HG02981 (cell line): ENCODE data around the gene PAK1.

Experiments
- ATAC-seq: cut with Tn5 transposase; IDR thresholded peaks from one replicate; pipeline ENCODE4 v1.9.1; 2021; ENCODE audit warnings: mild to moderate bottlenecking, moderate library complexity; ENCODE audit not compliant: unreplicated experiment

Gene PAK1

DNA sequence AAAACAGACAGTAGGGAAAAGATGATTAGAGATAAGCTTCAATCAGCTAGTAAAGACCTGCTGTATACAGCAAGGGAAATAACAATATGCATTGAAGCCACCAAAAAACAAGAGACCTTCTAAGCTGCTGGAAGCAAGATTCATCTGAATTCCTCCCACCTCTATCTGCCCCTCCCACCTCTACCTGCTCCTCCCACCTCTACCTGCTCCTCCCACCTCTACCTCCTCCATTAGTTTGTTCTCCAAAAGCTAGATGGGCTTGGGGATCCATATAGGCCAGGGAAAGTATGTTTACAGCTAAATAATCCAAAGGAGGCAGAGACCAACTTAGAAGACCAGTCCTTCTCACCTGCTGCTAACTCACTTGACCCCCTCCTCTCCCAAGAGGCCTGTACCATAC is 33.2 kb downstream of the PAK1 start:
- ATAC-seq, result no peak

GRCh38 chr11:77438487-77438886 is 35.4 kb downstream of the PAK1 start:
- peak; percentile 41 for ATAC-seq

- no peak for ATAC-seq
These were observed 36.9 kb downstream of the PAK1 start for GRCh38 chr11:77436969-77437368.

GRCh38 chr11:77436506-77436905 is 37.4 kb downstream of the PAK1 start:
- no peak for ATAC-seq

DNA sequence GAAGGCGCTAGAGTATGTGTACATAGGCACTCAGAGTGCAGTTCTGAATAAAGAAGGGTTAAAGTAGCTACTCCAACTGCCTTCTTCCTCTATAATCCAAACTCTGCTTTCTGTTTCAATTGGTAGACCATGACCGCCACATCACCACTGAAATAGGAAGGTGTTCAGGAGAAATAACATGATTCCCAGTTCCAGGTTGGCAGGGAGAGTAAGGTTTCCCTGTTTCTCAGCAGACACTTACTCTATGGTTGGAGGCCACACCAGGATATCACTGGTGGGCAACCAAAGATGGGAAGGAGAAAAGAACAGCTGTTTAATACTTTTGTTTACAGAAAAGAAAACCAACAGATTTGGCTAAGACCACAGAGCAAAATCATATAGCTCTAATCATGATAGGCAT is 37.9 kb downstream of the PAK1 start:
- ATAC-seq, result no peak

- ATAC-seq, result no peak
These were observed 42.1 kb downstream of the PAK1 start for GRCh38 chr11:77431813-77432212.

DNA sequence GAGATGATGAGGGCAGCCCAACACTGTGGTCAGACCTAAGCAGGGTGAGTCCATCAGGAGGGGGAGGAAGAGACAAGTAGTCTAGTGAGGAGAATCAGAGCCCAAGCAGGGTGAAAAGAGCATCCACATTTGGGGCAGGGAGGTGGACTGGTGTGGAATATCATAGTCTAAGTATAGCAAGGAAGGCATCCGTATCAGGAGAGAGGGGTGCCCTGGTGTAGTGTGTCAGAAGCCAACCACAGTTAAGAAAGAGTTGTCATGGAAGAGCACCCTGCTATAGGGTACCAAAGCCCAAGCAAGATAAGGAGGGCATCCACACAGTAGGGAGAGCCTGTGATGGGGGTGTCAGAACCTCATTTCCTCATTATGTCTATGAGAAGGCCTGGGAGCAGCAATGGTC is 45.3 kb downstream of the PAK1 start:
- no peak for ATAC-seq

- ATAC-seq, result no peak
These were observed 48.5 kb downstream of the PAK1 start for GRCh38 chr11:77425346-77425745.

DNA sequence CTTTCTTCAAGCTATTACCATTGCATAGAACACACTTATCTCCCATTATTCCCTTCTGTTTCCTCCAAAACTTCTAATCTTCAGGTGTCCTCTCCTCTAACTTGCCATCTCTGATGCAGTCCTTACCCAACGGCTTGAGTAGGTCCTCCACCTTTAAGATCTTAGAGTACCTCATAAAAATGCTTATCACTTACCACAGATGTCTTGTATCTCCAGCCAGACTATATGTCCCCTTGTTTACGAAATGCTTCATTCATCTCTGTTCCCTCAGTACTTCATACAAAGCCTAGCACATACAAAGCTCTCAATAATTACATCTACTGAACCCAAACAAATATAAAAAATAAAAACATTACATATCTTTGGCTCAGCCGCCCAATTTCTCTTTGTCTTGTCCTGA is 49.2 kb downstream of the PAK1 start:
- ATAC-seq, result no peak

GRCh38 chr11:77423624-77424023 is 50.3 kb downstream of the PAK1 start:
- no peak for ATAC-seq

DNA sequence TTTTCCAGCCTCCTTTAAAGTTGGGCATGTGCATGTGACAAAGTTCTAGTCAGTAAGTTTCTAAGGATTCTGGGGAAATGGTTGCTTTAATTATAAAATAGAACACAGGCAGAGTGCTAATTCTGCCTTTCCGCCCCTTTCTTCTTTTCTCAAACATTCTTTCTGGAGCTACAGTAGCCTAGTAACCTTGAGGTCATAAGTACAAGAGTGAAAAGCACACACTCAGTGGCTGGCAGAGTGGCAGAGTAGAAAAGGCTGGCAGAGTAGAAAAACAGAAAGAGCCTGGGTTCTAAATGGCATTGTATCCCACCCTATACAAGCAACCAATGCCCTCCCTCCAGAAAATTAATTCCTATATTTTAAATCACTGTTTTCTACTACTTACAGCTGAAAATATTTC is 51.2 kb downstream of the PAK1 start:
- ATAC-seq, result no peak

DNA sequence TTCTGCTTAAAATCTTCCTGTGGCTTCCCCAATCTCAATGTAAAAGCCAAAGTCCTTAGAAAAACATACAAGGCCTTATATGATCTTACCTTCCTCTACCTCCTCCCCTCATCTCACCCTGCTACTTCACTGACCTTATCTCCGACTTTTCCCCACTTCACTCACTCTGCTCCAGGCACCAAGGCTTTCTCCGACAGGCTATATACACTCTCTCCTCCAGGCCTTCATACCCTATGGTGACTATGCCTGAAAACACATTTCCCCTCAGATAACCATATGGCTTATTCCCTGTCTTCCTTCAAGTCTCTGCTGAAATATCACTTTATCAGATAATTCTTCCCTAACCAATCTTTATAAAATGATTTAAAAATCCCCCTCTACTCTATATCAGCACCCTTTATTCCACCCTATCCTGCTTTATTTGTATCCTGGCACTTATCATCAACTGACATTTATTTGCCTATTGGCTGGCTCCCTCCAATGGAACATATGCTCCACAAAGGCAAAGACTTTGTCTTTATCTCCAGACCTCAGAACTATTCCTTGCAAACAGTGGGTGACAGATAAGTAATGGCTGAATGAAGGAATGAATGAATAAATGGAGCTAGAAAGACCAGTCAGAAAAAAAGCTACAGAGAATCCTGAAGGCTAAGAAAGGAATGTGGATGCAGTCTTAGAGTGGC is 52.7 kb downstream of the PAK1 start:
- ATAC-seq, result no peak

DNA sequence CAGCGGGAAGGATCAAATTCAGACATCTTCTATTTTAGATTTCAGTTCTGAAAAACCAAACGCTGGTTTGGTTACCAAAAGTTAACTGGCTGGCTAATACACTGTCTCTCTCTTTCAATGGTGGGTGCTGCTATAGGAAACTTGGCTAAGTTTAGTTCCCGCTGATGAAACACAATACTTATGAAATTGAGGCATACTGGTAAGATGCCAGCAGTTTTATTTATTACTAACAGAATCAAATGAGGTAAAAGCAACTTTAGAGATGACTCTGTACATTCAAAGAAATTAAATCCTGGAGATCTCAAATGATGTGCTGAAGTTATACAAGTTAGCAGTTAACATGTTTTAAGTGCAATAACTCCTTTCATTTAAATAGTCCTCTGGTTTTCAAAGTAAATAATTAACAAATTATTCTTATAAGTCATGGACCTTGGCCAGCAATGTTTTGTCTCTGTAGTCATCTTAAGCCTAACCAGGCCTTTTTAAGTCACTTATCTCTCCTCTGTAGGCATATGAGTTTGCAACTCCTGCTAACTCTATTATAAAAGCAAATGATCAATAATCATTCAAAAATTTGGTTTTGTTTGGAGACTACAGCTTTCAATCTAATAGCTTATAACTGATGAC is 54.8 kb downstream of the PAK1 start:
- peak; percentile 31 for ATAC-seq

DNA sequence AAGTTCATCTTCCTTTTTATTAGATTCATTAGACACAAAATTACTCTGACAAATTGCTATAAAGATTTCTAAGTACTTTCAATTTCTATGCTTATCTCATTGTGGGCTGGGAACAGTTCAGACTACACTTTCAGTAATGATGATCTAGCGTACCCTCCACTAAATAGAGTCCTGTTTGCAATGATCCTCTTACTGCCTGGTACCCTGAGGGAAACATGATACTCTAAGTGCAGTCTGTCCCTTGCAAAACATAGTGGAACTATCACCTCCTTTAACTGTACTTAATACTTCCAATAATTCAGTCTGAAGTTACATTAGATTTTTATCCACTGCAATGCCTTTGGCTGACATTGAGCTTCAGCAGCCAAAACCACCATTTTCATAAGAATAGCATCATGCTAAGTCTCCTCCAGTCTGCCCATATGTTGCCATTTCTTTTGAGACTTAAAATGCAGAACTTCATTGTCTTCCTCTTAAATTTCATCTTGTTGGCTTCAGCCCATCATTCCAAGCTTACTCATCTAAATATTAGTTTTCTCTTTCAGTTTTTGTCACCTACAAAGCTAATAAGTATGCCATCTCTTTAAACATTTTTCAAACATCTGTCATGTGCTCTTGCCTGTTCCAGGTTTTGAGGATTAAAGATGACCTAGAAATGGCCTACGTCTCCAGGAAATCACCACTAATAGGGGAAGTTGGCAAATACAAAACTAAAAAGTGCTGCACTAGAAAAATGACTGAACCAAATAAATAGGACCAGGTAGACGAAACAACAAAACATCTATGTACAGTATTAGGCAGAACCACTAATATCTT is 55.5 kb downstream of the PAK1 start:
- peak; percentile 68 for ATAC-seq

- ATAC-seq, result no peak
These were observed 57.5 kb downstream of the PAK1 start for GRCh38 chr11:77416357-77416756.

DNA sequence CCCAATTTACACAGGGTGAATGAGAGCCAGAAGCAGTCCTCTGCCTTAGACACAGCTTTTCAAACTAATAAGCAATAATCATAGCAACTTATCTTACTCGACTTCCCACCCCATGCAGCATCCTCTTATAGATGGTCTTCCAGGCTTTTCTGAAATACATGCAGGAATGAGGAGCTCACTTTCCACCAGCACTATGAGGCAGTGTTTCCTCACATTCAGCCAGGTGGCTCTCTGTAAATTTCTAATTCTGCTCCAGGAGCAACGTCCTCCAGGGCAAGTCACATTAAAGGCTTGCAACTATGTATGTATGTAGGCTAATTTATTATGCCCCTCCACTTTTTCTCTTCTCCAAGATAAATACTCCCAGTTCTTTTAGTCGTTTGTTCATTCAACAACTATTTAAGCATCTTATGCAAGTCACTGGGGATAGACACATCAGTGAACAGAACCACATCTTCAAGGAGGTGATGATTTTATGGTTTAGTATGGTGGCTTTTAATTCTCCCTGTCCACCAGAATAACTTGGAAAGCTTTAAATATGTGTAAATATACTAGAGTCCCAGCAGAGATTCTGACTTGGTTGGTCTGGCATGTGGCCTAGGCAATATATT is 59.9 kb downstream of the PAK1 start:
- ATAC-seq, result no peak

DNA sequence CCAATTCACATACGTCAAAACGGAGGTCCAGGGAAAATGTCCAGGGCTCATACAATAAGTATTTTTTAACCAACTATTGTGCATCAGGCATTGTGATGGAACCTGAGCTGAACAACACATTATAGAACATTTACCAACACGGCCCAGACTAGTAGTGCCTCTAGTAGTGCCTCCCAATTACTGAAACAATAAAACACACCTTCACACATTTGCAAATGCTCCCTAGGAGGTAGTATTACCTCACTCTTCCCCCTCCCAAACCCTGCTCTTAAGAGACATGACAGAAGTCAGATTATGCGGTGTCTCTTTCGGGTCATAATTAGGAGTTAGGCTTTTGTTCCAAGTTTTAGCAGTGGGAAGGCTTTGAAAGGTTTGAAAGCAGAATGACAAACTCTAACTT is 61.1 kb downstream of the PAK1 start:
- no peak for ATAC-seq

- ATAC-seq, result peak; percentile 89
These were observed 62.0 kb downstream of the PAK1 start for GRCh38 chr11:77411717-77412441.

DNA sequence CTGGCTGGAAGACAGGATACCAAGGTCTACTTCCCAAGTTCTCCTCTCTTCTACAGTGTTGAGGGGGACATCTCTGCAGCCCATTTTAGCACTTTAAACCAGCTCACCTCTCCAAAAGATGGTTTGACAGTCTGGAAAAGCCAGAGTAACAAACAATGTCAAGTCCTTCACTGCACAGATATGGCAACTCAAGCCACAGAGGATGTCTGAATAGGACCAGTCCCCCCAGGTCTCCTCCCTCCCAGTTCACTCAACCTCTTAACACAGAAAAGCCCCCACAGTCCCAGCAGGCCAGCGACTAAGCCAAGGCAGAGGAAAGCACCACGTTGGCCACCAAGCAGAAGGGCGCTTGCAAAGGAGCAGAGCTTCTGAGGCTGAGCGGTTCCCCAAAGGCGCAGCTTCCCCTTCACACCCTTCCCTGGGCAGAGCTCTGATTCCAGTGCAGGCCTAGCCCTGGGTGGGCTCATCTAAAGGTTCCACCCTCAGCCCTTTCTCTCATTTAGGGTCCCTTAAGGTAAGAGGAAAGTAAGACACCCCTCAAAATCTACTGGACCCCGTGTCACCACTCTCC is 62.7 kb downstream of the PAK1 start:
- peak; percentile 36 for ATAC-seq

DNA sequence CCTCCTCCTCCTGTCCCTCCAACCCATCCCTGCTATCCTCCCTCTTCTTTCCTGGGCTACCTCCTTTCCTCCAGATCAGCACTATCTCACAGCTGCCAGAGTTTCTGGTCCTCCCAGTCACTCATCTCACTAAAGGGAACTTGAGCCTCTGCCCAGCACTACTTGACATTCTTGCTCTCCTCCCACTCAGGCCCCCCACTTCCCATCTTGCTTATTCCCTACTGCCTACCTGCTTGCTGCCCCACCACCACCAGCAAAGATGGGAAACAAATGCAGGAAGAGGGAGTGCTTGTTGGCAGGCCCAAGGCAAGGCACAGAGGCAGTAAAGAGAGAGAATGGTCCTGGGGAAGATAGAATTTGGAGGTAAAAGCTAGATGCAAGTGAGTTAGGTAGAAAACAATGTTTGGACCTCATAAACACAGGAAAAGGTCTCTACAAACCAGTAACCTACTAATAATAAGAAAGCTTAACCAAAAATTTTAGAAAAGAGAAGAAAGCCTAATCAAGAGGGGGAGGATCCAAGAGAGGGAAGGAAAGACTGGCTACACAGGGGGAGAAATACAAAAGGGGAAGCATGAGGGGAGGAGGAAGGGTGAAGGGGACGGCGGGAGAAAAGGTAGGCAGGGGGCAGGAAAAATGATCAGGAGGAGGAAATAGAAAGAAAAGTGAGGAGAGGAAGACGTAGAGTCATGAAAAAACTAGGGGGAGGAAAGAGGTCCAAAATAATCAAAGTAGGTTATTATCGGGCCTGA is 63.6 kb downstream of the PAK1 start:
- ATAC-seq, result no peak
